Measurements from ENCODE around the gene ELP4.
"Not testable (repeated sequence)": the region's sequence is repeated elsewhere in the genome, so short reads cannot be mapped to it uniquely, and the experiment has no call there.

ELP4 gene

DNA sequence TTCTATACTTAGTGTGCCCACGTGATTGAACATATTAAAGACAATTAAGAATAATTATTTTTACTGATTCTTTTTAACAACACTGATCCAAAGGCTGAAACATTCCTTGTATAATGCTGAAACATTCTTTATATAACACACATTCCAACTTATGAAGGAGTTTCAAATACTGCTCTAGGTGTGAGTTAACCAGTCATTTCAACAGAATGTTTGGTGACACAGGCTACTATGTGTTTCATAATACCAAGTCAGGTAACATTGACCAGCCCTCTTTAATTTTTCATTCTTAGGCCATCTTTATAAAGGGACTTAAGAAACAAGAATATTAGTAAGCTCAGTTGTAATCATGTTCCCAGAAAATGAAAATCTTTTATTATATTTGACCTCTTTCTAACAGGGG, 136.6 kb downstream of the ELP4 start:
- DNase-seq (ENCODE audit: low read depth) = no peak

DNA sequence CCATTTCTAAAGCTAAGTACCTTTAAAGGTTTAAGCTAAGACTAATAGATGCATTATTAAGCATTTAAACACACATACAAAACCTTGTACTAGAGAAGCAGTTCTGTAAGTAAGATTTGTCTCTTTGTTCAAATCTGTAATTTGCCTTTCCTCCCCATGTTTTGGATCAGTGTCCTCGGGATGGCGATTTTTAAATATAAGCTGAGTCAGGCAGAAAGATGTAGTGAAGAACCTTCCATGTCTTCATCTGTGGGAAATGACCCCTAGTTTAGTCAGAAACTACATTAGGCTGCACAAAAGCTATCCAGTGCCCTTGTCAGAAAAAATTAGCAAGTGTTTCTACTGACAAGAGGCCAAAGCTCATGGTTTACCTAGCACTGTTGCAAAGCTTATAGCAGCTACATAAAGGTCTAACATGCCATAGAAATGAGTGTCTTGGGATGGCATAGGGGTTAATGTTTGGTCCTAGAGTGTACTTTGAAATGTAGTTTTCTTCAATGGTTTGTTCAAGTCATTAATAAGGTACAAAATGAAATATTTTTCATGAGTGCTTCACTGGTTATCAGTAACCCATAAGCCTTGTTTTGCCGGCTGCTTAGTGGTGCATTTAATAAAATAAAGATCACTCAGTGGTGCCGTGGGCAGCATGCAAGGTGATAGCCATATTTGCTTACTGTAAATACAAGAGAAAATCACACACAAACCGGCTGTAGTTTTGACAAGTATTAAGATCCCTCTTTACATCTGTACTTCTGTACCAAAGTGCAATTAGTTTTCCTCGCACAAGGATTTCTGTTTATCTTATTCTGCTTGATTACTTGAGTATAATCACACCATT, 139.8 kb downstream of the ELP4 start:
- no peak for DNase-seq (ENCODE audit: low read depth)

DNA sequence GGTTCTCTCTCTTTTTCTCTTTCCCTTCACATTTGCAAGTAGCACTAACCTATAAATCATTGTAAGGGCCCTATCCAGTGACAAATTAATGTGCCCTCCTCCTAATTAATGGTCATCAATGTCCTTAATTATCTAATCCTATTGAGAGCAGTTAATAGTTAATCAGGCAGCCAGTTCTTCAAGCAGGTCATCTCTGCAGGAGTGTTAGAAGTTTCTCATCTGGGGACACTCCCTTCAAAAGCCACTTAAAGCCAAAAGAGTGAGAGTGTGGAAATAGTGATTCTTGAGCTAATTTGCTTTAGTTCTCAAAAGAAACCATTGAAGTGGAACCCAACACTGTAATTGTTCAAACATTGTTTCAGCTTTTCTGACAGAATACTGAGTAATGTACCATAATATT, 141.6 kb downstream of the ELP4 start:
- no peak for DNase-seq (ENCODE audit: low read depth)

DNA sequence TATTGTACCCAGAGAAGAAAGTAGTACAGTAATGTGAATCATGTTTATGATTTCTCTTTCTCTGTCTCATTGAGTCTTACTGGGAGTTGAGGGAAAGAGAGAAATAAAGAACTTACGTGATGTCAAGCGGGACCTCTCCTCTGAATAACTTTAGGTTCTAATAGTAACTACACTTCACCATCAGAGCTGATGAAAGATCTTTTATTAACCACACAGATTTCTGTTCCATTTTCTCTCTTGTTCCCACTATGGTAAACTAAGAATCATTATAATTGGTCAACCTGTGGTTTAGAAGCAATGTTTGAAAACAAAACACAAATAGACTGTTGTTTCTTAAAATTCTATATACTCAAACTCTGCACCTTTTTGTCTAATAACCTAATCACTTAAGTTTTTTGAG, 142.3 kb downstream of the ELP4 start:
- DNase-seq (ENCODE audit: low read depth) = no peak

DNA sequence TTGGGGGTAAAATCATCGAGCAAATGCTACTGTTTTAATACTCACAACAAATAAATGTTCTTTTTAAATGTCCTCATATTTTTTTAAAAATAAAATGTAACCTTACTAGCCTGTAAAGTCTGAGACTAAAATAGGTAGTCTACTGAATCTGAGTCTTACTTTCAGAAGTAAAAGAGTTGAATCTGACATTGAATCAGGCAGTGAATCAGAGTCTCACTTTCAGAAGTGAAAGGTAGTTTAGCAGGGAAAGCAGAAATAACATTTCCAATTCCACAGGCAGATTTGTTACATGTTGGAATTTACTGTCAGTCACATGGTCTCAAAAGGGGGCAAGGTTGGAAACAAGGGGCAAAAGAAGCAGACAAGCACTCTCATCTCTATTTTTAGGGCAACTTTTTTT, 143.0 kb downstream of the ELP4 start:
- no peak for DNase-seq (ENCODE audit: low read depth)

DNA sequence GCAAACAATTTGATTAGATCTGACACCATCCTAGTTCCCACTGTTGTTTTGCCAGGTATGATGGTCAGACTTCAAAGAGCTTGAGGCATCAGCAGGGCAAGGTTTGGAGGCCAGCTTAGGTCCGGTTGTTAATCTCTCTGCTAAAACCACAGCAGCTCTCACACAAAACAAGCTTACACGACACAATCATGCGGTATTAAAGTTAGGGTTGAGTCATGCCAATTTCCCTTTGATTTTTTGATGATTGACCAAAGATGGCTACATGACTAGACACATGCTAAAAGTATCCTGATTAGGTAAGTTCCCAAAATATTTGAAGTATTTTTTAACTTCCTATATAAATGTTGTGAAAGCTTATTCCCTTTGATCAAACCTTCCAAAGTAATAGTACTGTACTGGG, 145.9 kb downstream of the ELP4 start:
- peak; percentile 84 for DNase-seq (ENCODE audit: low read depth)

DNA sequence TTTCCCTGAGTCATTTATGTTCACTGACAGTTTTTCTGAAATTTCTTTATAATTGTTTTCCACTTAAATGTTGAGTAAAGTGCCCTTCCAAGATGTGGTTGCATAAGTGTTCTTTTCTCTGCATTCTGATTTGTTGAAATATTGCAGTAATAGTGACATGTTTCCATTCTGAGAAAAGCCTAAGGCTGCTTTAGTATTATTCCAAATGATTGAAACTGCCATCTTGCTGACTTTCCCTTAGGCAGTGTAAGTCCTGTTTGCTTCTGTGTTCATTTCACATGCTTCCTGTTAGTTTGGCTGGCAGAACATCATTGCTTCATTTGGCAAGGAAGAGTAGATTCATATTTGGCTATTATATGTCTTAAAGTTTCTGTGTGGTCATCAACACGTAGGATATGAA, 146.5 kb downstream of the ELP4 start:
- DNase-seq (ENCODE audit: low read depth) = no peak

DNA sequence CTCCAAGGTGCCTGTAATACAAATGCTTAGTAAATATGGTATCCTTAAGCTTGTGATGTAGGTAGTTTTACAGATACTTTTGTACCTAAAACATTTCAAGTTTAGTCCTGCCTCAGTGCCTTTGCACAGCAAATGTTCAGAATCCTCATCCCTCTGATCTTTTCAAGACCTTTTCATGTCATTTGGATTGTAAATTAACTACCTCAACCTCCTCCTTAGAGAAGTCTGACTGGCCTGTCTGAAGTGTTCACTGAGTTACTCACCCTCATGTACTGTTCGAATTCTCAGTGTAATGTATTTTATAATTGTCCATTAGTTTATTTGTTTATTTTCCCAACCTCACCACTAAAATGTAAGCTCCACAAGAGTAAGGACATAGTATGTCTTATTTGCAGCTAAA, 147.5 kb downstream of the ELP4 start:
- no peak for DNase-seq (ENCODE audit: low read depth)

DNA sequence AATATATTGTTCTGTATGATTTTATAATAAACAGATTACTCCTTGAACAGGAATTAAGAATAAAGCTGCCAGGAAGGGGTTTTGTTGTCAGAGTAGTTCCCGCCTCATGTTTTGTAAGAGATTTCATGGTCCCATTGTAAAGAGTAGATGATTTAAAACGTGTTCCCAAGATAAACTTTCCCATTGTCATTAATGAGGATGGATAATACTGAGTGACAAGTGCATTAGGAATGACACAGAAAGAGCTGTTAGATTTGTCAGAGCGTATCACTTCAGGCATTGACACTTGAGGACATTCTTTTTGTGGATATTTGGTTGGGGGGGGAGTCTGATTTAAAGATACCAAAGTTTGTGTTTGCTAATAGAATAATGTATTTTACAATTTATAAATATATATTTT, 154.6 kb downstream of the ELP4 start:
- DNase-seq (ENCODE audit: low read depth) = no peak

DNA sequence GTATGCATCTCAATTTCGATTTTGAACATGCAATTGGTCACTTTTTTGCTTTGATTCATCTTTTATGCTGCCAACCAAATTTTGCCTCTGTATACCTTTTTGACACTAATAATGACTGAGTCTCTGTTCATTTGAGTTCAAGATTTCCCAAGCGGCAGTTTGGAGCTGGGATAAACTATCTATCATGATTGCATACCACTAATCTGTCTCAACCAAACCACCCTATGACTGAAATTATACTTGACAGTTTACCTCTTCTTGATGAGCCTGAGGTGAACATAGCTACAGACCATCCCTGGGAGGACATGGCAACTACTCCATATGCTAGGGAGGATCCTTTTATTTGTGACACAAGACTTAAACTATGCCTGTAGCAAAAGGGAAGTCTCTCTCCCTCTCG, 155.4 kb downstream of the ELP4 start:
- DNase-seq (ENCODE audit: low read depth) = no peak

DNA sequence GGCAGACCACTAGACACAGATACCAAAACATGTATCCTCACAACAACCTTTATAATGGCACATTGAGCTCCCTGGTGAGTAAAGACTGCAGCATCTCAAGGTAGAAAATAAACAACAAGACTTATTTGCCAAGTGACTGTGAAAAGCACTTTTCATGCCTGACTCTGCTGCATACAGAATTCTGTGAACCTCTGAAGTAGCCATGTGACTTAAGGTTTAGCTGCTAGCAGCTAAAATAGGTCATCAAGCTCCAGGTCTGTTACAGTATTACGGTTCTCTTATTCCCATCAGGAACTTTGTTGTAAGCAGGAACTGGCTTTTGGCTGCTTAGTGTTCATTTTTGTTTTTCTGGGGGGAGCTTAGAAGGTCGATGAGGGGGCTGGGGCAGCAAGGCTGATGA, 162.1 kb downstream of the ELP4 start:
- DNase-seq (ENCODE audit: low read depth) = no peak

DNA sequence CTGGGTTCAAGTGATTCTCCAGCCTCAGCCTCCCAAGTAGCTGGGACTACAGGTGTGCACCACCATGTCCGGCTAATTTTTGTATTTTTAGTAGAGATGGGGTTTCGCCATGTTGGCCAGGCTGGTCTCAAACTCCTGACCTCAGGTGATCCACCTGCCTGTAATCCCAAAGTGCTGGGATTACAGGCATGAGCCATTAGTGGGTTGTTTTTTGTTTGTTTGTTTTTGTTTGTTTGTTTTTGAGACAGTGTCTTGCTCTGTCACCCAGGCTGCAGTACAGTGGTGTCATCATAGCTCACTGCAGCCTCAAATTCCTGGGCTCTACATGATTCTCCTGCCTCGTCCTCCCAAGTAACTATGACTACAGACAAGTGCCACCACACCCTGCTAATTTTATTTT, 163.5 kb downstream of the ELP4 start:
- not testable (repeated sequence) for DNase-seq (ENCODE audit: low read depth)

DNA sequence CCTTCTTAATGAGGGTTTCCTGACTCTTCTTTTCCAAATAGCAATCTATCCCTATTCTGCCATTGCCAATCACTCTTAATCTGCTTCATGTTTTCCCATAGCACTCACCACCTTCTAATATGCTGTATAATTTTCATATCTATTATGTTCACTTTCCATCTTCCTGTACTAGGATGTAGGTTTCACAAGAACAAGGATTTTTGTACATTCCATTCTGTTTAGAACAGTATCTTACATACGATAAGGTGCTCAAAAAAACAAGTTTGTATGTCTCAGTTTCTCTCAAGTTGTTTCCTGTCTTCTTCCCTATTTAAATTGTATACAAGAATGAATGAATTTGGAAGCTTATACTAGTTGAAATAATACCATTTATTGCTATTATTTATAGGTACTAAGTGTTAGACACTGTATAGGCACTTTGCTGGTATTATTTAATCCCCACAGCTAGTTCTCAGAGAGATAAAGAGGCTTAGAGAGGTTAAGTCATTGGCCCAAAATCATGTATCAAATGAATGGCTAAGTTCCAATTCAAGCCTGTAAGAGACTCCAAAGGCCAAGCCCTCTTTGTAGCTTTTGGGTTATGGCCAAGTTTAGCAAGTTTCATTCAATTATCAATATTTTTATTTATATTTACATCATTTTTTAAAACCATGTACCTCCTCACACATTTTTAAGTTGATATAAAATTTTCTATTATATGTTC, 166.9 kb downstream of the ELP4 start:
- no peak for DNase-seq (ENCODE audit: low read depth)

DNA sequence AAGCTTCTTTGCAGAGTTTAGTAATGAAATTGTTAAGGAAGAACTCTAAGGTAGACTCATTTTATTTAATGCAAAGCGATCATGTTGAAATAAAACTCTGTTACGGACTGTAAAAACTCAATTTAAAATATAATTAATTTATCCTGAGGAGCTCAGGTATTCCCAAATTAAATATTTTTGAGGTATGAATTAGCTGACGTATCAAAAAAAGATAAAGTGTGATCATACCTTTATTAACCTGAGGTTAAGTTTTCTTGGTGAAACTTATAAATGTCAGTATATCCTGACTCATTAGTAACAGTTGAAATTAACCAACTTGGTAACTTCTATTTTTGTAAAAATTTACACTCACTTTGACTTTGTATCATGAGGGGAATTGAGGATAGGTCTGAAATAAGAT, 171.2 kb downstream of the ELP4 start:
- DNase-seq (ENCODE audit: low read depth) = no peak

DNA sequence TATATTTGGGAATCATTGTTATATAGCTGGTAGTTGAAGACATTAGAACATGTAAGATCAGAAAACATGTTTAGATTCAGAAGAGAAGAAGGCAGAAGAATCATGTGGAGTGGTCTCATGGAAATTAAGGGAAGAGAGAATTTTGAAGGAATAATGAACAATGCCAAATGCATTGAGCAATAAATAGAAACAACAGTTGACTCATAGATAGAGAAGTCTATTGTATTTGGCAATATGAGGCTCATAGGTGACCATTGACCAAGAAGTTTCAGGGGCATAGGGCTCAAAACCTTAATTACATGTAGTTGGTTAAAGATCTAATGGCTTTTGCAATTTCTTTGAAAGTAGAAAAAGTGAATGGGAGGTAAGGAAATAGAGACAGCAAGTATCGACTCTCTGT, 177.7 kb downstream of the ELP4 start:
- DNase-seq (ENCODE audit: low read depth) = no peak

DNA sequence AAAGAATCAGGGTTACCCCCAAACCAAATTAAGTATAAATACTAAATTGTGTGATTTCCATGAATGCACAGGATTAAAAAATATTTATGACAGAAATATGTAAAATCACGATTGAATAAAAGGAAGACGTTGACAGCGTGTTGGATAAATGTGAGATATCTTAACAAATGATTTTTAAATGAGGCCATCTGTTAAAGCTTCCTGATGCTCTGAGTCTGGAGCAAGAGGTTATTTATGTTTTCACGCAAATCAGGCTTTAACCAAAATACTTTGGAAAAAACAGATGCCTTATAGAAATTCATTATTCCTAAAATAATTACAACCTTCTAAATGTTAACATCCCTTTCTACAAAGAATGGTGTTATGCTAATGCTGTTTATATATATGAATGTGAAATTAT, 178.3 kb downstream of the ELP4 start:
- no peak for DNase-seq (ENCODE audit: low read depth)

DNA sequence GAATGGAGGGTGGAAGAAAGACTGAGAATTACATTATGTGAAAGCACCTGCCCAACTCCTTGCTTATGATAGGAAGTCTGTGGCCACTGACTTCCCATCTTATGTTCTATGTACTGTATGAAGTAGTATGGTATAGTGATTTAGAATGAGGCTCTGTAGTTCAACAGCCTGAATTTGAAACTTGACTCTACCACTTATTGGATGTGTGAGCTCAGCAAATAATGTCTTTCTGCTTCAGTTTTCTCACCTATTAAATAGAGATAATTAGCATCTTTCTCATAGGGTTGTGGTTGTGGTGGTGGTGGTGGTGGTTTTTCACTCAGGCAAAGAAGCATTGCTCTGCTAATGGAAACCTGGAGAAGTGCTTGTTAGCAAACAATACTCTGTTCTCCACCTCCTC, 180.0 kb downstream of the ELP4 start:
- no peak for DNase-seq (ENCODE audit: low read depth)

DNA sequence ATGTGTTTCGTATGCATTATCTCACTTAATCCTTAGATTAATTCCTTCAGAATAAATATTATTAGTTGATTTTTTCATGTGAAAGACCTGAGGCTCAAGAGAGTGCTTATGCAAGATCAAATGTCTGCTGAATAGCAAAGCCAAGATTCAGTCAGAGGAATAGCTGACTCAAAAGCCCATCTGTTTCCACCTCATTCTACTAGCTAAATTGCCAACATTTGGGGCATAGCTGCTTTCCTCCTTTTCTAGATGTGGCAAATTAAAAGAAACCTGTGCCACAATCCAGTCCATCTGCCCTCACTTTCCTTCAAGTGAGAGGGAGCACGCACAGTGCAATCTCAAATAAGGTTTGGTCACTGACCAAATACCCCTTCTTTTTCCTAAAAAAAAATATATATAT, 180.5 kb downstream of the ELP4 start:
- no peak for DNase-seq (ENCODE audit: low read depth)

DNA sequence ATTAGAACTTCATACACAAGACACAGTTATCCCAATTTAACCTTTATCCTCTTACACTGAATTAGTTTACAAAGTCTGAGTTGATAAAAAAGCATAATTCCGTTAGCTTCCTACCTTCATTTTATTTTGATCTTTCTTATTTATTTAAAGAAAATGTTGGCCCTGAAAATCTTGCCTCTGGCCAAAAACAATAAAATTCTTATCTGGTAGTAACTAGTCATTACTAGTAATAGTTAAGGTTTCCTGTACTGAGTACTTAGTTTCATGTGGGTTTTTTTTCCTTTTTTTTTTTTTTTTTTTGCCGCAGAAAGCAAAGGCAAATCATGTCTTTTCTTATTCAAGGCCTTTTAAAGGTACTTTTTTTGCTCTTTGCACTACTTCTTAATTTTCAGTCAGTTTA, 180.9 kb downstream of the ELP4 start:
- no peak for DNase-seq (ENCODE audit: low read depth)

DNA sequence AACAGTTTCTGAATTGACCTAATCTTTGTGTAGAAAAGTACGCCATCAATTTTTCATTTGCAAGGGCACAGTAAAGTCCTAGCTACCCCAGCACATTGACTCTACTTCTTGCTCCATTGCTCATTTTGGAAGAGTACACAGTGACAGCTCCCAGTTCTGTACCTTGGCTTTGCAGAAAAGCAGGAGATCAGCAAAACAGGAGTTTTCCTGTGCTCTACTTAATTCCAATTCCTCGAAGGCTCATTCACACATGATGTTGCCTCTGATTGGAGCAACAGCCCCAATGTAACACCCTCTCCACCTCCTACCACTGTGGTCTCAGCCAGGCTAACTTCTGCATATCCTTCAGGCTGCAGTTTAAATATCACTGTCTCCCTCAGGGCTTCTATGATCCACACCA, 182.9 kb downstream of the ELP4 start:
- no peak for DNase-seq (ENCODE audit: low read depth)

DNA sequence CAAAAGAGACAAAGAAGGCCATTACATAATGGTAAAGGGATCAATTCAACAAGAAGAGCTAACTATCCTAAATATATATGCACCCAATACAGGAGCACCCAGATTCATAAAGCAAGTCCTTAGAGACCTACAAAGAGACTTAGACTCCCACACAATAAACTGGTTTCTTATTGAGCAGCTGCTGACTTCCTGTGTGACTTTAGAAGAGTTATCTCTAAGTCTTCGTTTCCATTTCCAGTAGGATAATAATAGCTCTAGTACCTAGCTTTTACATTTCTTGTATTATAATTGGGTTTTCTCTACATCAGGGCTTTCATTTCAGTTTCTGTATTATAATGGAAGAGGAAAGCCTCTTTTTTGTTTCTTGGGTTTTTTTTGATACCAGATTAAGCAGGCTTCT, 187.5 kb downstream of the ELP4 start:
- DNase-seq (ENCODE audit: low read depth) = not testable (repeated sequence)

DNA sequence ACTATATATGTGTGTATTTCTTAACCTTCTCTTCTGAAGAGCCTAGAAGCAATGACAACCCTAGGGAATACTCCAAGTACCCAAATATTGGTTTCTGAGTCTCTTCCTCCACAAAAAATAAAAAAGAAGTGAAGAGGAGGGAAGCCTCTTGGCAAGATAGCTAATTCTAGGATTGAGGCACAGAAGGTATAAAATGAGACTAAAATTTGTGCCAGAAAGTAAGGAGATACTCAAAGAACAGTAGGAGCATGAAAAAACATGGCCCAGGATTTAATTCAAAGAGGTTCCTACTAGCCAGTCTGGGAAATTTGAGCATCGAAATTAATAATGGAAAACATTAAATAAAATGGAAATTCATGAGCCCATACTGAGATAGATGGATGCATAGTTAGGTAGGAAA, 189.5 kb downstream of the ELP4 start:
- no peak for DNase-seq (ENCODE audit: low read depth)

DNA sequence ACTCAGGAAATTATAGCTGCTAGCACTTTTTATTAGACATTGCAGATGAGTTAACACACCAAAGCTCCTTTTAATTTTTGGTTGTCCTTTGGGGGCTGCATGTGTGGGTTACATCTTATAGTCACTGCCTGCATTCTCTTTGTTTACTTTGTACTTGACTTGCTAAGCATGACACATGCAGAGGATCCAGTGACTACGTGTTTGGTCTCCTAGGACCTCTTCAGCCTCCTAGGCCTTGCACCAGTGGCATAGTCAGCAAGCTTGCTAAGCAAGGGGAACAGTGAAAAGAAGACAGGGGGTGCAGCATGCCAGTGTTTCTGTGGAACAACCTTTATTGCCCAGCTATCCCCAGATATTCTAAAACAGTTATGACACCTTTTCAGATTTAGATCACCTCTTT, 193.4 kb downstream of the ELP4 start:
- DNase-seq (ENCODE audit: low read depth) = no peak

DNA sequence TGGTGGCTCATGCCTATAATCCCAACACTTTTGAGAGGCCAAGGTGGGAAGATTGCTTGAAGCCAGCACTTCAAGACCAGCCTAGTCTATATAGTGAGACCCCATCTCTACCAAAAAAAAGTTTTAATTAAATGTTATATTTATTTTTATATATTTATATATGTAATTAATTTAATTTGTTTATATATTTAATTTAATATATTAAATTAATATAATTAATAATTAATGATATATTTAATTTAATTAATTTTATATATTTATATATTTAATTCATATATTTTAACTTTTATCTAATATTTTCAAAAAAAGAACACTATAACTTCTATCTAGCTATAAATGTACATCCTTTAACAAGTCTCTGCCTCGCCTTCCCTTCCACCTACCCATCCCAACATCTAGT, 196.8 kb downstream of the ELP4 start:
- DNase-seq (ENCODE audit: low read depth) = no peak
